HG03378 (cell line): ENCODE results near the gene FUT8.
"Not testable (repeated sequence)": the region's sequence is repeated elsewhere in the genome, so short reads cannot be mapped to it uniquely, and the experiment has no call there.

ENCODE experiments used
- ATAC-seq: cut with Tn5 transposase; IDR thresholded peaks from one replicate; pipeline ENCODE4 v1.9.1; 2021; ENCODE audit warnings: mild to moderate bottlenecking, moderate library complexity; ENCODE audit not compliant: unreplicated experiment

Gene FUT8

GRCh38 chr14:65415613-65416012 lies 3.1 kb downstream of the FUT8 start:
- ATAC-seq, result no peak

DNA sequence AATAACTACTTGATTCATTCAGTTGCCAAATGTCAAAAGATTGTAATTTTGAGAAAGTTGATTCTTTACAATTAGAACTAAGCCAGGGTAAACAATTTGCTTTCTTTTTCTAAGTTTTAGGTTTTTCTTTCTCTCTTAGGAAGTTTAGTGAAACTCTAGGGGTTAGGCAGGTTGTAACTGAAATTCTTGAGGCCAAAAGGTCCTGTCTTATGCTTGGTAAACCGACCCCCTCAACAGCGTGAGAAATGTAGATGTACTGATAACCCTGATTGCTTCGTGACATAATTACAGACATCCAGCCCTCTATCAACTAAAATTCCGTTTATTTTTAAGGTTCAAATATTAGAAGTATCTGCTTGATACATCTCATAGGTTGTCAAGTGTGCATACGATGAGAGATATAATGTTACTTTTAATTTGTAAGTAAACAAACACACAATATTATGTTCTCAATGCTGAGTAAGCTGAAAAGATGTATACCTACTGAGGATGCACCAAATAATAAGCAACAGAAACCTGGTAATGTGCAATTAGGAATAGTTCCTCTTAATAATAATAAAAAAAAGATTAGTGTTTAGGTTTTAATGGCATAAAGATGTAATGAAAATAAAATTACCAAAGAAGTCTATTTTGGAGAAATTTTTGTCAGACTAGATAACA lies 7.2 kb downstream of the FUT8 start:
- ATAC-seq, result no peak

GRCh38 chr14:65421201-65421981 lies 8.9 kb downstream of the FUT8 start:
- ATAC-seq, result no peak

DNA sequence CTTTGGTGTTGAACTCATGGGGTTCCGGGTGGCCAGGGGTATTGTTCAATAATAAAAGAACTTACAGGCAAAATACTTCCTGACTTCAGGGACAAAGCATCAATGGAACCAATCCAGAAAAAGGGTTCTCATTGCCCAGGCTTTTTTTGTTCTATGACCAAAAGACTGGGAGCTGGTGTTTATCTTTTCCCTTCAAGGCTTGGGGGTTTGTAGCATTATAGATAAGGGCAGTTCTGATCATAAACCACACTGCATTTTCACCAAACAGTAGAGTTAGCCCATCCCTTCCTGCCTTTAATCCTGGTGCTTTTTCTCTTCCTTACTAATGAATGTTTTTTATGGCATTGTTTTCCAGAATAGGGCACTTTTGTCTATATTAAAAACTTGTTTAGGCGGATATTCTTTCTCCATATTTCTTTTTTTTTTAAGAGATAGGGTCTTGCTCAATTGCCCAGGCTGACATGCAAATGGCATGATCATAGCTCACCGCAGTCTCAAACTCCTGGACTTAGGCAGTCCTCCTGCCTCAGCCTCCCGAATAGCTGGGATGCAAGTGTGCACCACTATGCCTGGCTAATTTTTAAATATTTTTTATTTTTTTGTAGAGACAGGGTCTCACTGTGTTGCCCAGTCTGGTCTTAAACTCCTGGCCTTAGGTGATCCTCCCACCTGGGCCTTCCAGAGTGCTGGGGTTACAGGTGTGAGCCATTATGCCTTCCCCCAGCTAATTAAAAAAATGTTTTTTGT lies 9.7 kb downstream of the FUT8 start:
- ATAC-seq, result no peak

- ATAC-seq, result no peak
These were observed 11.5 kb downstream of the FUT8 start for GRCh38 chr14:65423982-65424381.

GRCh38 chr14:65424531-65424930 lies 12.0 kb downstream of the FUT8 start:
- no peak for ATAC-seq

DNA sequence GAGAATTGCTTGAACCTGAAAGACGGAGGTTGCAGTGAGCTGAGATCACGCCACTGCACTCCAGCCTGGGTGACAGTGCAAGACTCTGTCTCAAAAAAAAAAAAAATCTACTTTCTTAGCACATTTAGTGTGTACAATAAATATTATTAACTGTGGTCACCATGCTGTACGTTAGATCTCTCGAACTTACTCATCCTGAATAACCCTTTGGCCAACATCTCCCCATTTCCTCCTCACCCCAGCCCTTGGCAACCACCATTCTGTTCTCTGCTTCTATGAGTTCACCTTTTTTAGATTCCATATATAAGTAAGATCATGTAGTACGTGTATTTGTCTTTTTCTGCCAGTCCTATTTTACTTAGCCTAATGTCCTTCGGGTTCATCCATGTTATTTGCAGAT lies 13.4 kb downstream of the FUT8 start:
- ATAC-seq, result no peak

DNA sequence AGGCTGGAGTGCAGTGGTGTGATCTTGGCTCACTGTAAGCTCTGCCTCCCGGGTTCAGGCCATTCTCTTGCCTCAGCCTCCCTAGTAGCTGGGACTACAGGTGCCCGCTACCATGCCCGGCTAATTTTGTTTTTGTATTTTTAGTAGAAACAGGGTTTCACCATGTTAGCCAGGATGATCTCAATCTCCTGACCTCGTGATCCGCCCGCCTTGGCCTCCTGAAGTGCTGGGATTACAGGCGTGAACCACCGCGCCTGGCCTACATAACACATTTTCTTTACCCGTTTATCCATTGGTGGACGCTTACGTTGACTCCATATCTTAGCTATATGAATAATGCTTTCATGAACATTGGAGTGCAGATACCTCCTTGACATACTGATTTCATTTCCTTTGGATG lies 14.4 kb downstream of the FUT8 start:
- ATAC-seq, result not testable (repeated sequence)

GRCh38 chr14:65428691-65429090 lies 16.2 kb downstream of the FUT8 start:
- no peak for ATAC-seq

GRCh38 chr14:65429757-65430156 lies 17.2 kb downstream of the FUT8 start:
- ATAC-seq, result no peak

DNA sequence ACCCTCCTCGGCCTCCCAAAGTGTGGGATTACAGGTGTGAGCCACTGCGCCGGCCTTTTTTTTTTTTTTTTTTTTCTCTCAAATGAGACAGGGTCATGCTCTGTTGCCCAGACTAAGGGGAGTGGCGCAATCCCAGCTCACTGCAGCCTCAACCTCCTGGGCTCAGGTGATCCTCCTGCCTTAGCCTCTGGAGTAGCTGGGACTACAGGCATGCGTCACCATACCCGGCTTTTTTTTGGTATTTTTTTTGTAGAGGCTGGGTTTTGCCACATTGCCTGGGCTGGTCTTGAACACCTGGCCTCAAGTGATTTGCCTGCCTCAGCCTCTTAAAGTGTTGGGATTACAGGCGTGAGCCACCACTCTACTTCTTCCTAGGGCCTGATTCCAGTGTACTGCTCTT lies 18.7 kb downstream of the FUT8 start:
- no peak for ATAC-seq

DNA sequence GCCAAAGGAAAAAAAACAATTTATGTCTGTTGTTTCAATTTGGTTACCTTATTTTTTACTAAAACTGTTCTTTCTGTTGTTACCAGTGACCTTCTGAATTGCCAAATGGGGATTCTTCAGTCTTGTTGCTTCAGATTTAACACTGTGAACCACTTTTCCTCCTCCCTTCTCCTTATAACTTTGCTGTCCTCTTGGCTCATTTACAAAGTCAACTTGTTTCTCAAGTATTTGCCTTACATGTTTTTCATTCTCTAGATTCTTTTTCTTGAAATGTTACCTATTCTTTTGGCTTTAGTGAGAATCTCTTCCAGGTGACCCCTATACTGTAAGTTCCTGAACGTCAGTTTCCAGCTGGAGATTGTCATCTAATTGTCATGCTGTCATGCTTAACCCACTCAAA lies 19.4 kb downstream of the FUT8 start:
- ATAC-seq, result no peak

DNA sequence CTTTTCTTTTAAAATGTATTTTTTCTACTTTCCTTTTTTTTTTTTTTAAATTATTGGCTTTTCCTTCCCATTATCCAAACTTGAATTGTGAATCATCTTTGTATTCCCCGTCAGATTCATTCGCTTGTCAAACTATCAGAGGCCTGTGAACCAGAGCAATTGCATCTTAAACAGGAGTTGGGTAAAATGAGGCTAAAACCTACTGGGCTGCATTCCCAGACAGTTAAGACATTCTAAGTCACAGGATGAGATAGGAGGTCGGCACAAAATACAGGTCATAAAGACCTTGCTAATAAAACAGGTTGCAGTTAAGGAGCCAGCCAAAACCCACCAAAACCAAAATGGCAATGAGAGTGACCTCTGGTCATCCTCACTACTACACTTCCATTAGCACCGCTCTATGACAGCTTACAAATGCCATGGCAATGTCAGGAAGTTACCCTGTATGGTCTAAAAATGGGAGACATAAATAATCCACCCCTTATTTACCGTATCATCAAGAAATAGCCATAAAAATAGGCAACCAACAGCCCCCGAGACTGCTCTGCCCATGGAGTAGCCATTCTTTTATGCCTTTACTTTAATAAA lies 19.9 kb downstream of the FUT8 start:
- ATAC-seq, result no peak

GRCh38 chr14:65433157-65433556 lies 20.6 kb downstream of the FUT8 start:
- ATAC-seq, result no peak

GRCh38 chr14:65433646-65434045 lies 21.1 kb downstream of the FUT8 start:
- no peak for ATAC-seq

DNA sequence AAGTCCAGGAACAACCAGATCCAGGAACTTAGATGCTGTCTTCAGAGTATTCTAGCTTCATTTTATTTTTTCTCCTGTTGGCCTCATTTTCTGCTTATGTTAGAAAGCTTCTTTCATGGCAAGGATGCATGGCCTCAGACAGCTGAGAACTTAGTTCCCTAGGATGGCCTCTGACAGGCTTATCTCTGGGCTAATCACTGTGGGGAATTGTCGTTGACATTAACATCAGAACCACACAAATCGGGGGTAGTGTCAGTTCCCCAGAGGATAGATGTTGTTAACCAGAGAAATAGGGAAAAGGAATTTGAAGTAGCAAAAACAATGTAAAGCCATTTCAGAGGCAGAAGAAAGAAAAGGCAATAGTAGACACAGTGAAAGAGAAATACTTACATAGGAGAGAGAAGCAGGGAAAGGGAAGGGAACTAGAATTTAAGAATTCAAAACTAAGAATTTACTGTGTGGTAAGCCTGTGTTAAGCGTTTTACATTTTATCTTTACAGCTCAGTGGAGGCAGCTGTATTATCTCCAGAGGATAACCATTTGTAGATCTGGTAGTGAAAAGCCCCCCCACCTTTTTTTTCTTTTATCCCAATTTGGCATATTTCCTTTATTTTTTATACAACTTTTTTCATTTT lies 21.8 kb downstream of the FUT8 start:
- no peak for ATAC-seq

- no peak for ATAC-seq
These were observed 25.9 kb downstream of the FUT8 start for GRCh38 chr14:65438266-65438933.

GRCh38 chr14:65439117-65439516 lies 26.6 kb downstream of the FUT8 start:
- ATAC-seq, result no peak

GRCh38 chr14:65440230-65440629 lies 27.7 kb downstream of the FUT8 start:
- no peak for ATAC-seq

GRCh38 chr14:65444230-65444629 lies 31.7 kb downstream of the FUT8 start:
- ATAC-seq, result no peak

DNA sequence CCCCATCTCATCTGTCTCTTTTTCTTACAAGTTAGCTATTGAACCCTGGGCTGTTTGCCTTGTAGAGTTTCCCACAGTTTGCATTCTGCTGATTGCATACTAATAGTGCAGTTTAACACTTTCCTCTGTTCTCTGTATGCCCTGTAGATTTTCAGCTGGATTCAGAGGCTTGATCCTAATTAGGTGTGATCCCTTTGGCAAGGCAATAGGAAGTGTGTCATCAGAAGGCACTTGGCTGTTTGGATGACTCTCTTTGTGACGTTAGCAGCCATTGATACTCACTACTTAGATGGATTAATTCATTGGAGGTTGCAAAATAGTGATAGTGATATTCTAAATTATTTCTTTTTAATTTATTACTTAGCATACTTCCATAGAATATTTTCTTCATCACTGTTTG lies 33.6 kb downstream of the FUT8 start:
- ATAC-seq, result no peak
